Stomach (tissue), 9 donors: Measurements from ENCODE around the gene ANGPTL3. TPM values are rescaled to one million over a fixed set of nuclear protein-coding genes. Genes with fewer than 3 reads are reported as not detected.
"Not testable (repeated sequence)": the region's sequence is repeated elsewhere in the genome, so short reads cannot be mapped to it uniquely, and the experiment has no call there.

ENCODE experiments used
- DNase-seq, 2 donors: peaks; one replicate each; pipeline versions ENCODE4 v3.0.0 to v3.0.0-alpha.2; 2013 to 2019
- H3K27ac ChIP-seq, 5 donors: fragments of 200-600 bp in 4 of 5; sonication (generic) in 4 of 5; one replicate each; pipeline ENCODE4 v1.5.1; 2013 to 2019; ENCODE audit warnings: mild to moderate bottlenecking in 1 of 5, moderate library complexity in 1 of 5
- H3K27me3 ChIP-seq, 3 donors: fragments of 200-600 bp; sonication (generic); one replicate each; pipeline ENCODE4 v1.5.1; 2017 to 2019; ENCODE audit warnings: mixed run types in 1 of 3
- H3K36me3 ChIP-seq, 4 donors: fragments of 200-600 bp; sonication (generic); 1 replicate in 3 of 4; 2 replicates in 1 of 4; pipeline ENCODE4 v1.5.1; 2016 to 2019
- H3K4me1 ChIP-seq, 4 donors: fragments of 200-600 bp; sonication (generic); one replicate each; pipeline ENCODE4 v1.5.1; 2016 to 2019
- H3K4me3 ChIP-seq, 4 donors: fragments of 200-600 bp; sonication (generic) in 3 of 4; one replicate each; pipeline ENCODE4 v1.5.1; 2016 to 2019; ENCODE audit warnings: mild to moderate bottlenecking in 1 of 4
- H3K9me3 ChIP-seq, 4 donors: fragments of 200-600 bp; sonication (generic); one replicate each; pipeline ENCODE4 v1.5.1; 2016 to 2019
- CTCF ChIP-seq, 7 experiments: fragments of 450-650 bp in 4 of 7; fragments of 200-600 bp in 3 of 7; sonication (generic) in 3 of 7; IDR thresholded peaks; one replicate each; pipeline ENCODE4 v1.5.1; 2016 to 2019; ENCODE audit warnings: antibody characterized with exemption in 7 of 7, control low read depth in 2 of 7, mild to moderate bottlenecking in 1 of 7
- EP300 ChIP-seq: sonication (generic); formaldehyde crosslinking; IDR thresholded peaks from one replicate; pipeline ENCODE4 v1.6.1; 2017; ENCODE audit warnings: antibody characterized with exemption
- POLR2A ChIP-seq, 4 donors: fragments of 450-650 bp; IDR thresholded peaks; one replicate each; pipeline ENCODE4 v1.6.1; 2016; ENCODE audit warnings: antibody characterized with exemption in 4 of 4, control low read depth in 2 of 4, mild to moderate bottlenecking in 1 of 4, moderate library complexity in 1 of 4
- POLR2AphosphoS5 ChIP-seq, 3 donors: sonication (generic); formaldehyde crosslinking; IDR thresholded peaks; one replicate each; pipeline ENCODE4 v1.6.1; 2016; ENCODE audit warnings: antibody characterized with exemption in 3 of 3
- WGBS, 5 donors: extraction: QIAGEN DNeasy Blood & Tissue Kit in 3 of 5; methylation state at CpG; one replicate each; pipeline versions ENCODE4 v1.1.5 to v1.1.7; 2013 to 2018; 5-methylcytosine and 5-hydroxymethylcytosine counted together
- intact Hi-C: fragments of 100-400 bp; cut with DNase I; formaldehyde crosslinking; loops from one replicate; pipeline ENCODE4 v1.15.1; 2023; ENCODE audit warnings: low total_unique reads
- polyA plus RNA-seq, 3 donors: library from polyadenylated mRNA; stranded (reverse); fragments of 200-250 nt; gene quantifications; one replicate each; pipeline ENCODE4 v1.2.3, GENCODE V29; 2013
- total RNA-seq, 5 donors: library from RNA; depleted of rRNA; stranded (reverse); fragments of >200 nt; gene quantifications; one replicate each; pipeline versions ENCODE4 v1.1.0 to v1.2.3, GENCODE V29; 2014 to 2016
- donor health status: healthy with polysubstance abuse.
- donor health status: Bipolar disorder and iron deficiency.
- donor health status: healthy.

ANGPTL3 gene
- total and polyA plus RNA-seq, 8 donors, result 0.14 to 3.5 (median 1.1) TPM; not detected in 3

GRCh38 chr1:62595647-62596046 lies 1.7 kb upstream of the ANGPTL3 start:
- TF ChIP-seq CTCF (IDR thresholded peaks at IDR 0.05) (no peak), EP300 (no peak), POLR2A (IDR thresholded peaks at IDR 0.05) (no peak), POLR2AphosphoS5 (IDR thresholded peaks at IDR 0.05) (no peak)
- peaks cover 0 to 28% (median 9%) of the 10 kb centered on the region in 4 donors for H3K4me1 ChIP-seq
- H3K4me3 ChIP-seq, result no peak overlapping the region
- no peaks in the 10 kb centered on the region for H3K36me3 ChIP-seq
- no peaks in the 10 kb centered on the region for H3K27me3 ChIP-seq
- H3K9me3 ChIP-seq, result no peaks in the 10 kb centered on the region
- no peak for DNase-seq
- 82 to 91% (median 85%) methylated on average over 3 of the region's 3 CpGs for WGBS, 5 donors
- intact Hi-C loops, result no loop called here
- H3K27ac ChIP-seq, result no peak overlapping the region

GRCh38 chr1:62599044-62599443 lies 1.7 kb downstream of the ANGPTL3 start:
- WGBS, 5 donors, result 76 to 89% (median 83%) methylated on average over 5 of the region's 5 CpGs
- Histone ChIP-seq H3K4me3 (no peak overlapping the region), H3K27me3 (no peaks in the 10 kb centered on the region), H3K4me1 (peaks cover 0 to 27% (median 8%) of the 10 kb centered on the region in 4 donors), H3K36me3 (no peaks in the 10 kb centered on the region), H3K9me3 (no peaks in the 10 kb centered on the region), H3K27ac (no peak overlapping the region)
- DNase-seq, result no peak
- TF ChIP-seq POLR2A (IDR thresholded peaks at IDR 0.05) (no peak), CTCF (IDR thresholded peaks at IDR 0.05) (no peak), EP300 (no peak), POLR2AphosphoS5 (IDR thresholded peaks at IDR 0.05) (no peak)
- intact Hi-C loops, result no loop called here

- H3K4me1 ChIP-seq, result peaks cover 0 to 18% (median 8%) of the 10 kb centered on the region in 4 donors
- no peak for DNase-seq
- WGBS, 5 donors, result 93 to 95% (median 94%) methylated on average over 2 of the region's 2 CpGs
- no peaks in the 10 kb centered on the region for H3K36me3 ChIP-seq
- no peaks in the 10 kb centered on the region for H3K9me3 ChIP-seq
- TF ChIP-seq POLR2AphosphoS5 (IDR thresholded peaks at IDR 0.05), result no peak
- TF ChIP-seq POLR2A (IDR thresholded peaks at IDR 0.05), result no peak
- H3K27me3 ChIP-seq, result no peaks in the 10 kb centered on the region
- intact Hi-C loops, result no loop called here
- H3K4me3 ChIP-seq, result no peak overlapping the region
- H3K27ac ChIP-seq, result no peak overlapping the region
Observed at GRCh38 chr1:62601457-62601856, 4.1 kb downstream of the ANGPTL3 start.

GRCh38 chr1:62608905-62609304 lies 11.6 kb downstream of the ANGPTL3 start:
- H3K4me1 ChIP-seq, result no peaks in the 10 kb centered on the region
- H3K4me3 ChIP-seq, result no peak overlapping the region
- peaks cover 0 to 21% (median 16%) of the 10 kb centered on the region in 4 donors for H3K36me3 ChIP-seq
- intact Hi-C loops, result no loop called here
- no peak for DNase-seq
- no peak for TF ChIP-seq POLR2A (IDR thresholded peaks at IDR 0.05)
- no peak for TF ChIP-seq POLR2AphosphoS5 (IDR thresholded peaks at IDR 0.05)
- TF ChIP-seq EP300, result no peak
- no peak for TF ChIP-seq CTCF (IDR thresholded peaks at IDR 0.05)
- no peak overlapping the region for H3K27ac ChIP-seq
- H3K9me3 ChIP-seq, result no peaks in the 10 kb centered on the region
- no peaks in the 10 kb centered on the region for H3K27me3 ChIP-seq

GRCh38 chr1:62610588-62610987 lies 13.3 kb downstream of the ANGPTL3 start:
- H3K4me1 ChIP-seq, H3K4me3 ChIP-seq, H3K27ac ChIP-seq, H3K9me3 ChIP-seq, H3K27me3 ChIP-seq, intact Hi-C loops, DNase-seq: not testable (repeated sequence)
- H3K36me3 ChIP-seq, result peaks cover 0 to 21% (median 16%) of the 10 kb centered on the region in 4 donors
- WGBS, 5 donors, result 94 to 100% (median 96%) methylated on average over 1 of the region's 1 CpG
